Myocyte (in vitro differentiated cells): ENCODE data around the gene HS6ST2. TPM values are rescaled to one million over a fixed set of nuclear protein-coding genes. Genes with fewer than 3 reads are reported as not detected.
"Not testable (repeated sequence)": the region's sequence is repeated elsewhere in the genome, so short reads cannot be mapped to it uniquely, and the experiment has no call there.

ENCODE experiments used
- DNase-seq: peaks from one replicate; pipeline ENCODE4 v3.0.0-alpha.2; 2012; ENCODE audit warnings: low read depth
- total RNA-seq: library from RNA; depleted of rRNA; stranded (reverse); fragments of >200 nt; gene quantifications from 2 replicates; pipeline ENCODE4 v1.2.3, GENCODE V29; 2014

Gene HS6ST2
- total RNA-seq, 1 donor from 2014 or later, result 0.32 TPM

DNA sequence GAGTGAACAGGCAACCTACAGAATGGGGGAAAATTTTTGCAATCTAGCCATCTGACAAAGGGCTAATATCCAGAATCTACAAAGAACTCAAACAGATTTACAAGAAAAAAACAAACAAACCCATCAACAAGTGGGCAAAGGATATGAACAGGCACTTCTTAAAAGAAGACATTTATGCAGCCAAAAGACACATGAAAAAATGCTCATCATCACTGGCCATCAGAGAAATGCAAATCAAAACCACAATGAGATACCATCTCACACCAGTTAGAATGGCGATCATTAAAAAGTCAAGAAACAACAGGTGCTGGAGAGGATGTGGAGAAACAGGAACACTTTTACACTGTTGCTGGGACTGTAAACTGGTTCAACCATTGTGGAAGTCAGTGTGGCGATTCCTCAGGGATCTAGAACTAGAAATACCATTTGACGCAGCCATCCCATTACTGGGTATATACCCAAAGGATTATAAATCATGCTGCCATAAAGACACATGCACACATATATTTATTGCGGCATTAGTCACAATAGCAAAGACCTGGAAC lies 13.3 kb downstream of the HS6ST2 start:
- not testable (repeated sequence) for DNase-seq

DNA sequence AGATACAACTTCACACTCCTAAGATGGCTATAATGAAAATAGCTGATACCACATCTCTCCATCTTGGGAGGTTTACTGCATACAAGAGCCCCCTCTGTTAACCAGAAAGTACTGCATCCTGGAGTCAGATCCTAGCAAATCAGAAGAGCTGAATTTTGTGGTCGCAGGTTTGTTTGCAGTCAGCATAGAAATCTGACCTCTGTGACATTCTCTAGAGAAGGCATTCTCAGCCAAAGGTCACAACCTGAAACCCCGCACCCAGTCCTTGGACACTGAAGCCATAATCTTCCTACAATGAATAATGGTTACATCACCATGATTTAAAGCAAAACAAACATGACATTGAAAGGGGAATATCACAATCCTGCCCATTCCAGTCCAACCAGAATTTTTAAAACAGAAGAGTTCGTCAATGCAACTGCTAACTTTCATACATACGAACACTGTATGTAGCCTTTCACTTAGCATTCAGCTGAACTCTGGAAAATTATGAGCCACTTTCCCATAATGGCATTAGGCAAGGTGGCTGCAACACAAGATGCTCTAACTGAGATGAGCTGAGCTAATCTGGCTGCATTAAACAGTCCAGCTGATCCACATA lies 17.6 kb downstream of the HS6ST2 start:
- no peak for DNase-seq

DNA sequence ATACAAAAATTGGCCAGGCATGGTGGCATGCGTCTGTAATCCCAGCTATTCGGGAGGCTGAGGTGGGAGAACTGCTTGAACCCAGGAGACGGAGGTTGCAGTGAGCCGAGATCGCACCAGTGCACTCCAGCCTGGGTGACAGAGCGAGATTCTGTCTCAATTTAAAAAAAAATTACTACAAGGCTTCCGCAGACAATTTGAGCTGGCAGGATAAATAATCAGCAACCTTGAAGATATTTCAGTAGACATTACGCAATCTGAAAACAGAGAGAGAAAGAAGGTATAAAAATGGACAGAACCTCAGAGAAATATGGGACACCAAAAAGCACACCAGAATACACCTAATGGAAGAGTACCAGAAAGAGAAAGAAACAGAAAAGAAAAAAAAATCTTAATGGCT lies 25.3 kb downstream of the HS6ST2 start:
- no peak for DNase-seq

DNA sequence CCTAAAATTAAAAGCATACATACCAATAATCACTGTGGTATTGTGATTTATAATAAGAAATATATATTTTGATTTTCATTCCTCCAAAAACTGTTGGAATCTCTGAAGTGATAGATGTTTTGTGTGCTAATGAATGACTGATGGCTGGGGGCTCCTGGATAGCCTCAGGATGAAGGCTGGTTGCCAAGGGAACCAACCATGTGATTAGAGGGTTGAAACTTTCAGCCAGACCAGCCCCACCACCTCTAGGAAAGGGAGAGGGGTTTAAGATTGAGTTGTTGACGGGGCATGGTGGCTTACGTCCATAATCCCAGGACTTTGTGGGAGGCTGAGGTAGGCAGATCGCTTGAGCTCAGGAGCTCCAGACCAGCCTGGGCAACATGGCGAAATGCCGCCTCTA lies 34.0 kb downstream of the HS6ST2 start:
- no peak for DNase-seq

DNA sequence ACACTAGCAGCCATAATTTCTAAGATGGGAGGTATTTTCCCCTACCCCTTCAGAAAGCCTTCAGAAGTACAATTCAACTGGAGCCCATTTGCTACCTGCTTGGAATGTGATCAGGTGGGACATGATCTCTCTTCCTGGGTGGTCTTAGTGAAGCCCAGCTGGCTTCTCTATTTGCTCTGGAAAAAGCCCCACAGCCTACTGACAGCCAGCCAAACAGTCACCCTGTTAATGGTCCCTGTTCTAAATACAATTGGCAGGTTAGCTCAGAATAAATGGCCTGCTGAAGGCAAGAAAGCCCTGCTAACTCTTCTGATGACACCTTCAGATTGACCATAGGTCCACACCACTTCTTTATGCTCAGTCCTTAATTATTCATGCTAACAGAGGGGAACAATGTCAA lies 39.9 kb downstream of the HS6ST2 start:
- no peak for DNase-seq

DNA sequence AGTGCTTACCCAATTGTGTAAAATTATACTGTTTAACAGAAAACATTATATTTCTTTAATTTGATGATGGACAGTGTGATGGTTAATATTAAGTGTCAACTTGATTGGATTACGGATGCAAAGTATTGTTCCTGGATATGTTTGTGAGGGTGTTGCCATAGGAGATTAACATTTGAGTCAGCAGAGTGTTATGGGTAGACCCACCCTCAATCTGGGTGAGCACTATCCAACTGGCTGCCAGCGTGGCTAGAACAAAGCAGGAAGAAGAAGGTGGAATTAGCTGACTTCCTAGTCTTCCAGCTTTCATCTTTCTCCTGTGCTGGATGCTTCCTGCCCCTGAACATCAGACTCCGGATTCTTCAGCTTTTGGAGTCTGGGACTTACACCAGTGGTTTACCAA lies 42.1 kb downstream of the HS6ST2 start:
- no peak for DNase-seq

DNA sequence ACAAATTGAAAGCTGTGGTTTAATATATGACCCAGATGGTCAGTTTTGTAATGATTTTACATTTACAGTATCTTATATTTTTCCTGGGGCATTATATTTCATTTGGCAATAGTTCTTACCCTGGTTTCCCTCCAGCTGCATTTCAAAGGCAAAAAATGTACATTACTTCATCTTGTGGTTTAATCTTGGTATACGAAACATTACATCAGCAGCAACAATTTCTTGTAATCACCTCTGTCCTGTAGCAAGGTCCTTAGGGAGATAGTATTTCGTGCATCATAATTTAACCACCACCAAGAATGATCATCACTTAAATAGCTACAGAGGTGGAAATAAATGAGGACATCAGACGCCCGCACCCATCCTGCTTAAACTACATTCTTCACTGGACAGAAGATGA lies 48.8 kb downstream of the HS6ST2 start:
- DNase-seq, result no peak

DNA sequence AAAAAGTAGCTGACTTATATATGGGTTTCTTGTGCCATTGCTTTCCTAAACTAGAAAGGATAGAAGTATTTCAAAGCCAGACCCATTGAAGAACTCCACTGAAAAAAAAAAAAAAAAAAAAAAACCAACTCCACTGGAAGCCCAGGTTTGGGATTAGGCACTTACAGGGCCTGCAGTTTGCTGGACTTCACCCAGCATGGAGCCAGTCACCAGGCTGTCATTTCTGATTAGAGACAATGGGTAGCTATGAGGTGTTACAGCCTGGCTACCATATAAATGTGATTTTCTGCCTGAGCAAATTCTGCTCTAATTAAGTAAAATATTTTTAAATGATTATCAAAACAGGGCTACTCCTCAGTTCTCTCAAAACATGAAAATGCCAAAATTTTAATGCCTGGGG lies 49.5 kb downstream of the HS6ST2 start:
- DNase-seq, result no peak

DNA sequence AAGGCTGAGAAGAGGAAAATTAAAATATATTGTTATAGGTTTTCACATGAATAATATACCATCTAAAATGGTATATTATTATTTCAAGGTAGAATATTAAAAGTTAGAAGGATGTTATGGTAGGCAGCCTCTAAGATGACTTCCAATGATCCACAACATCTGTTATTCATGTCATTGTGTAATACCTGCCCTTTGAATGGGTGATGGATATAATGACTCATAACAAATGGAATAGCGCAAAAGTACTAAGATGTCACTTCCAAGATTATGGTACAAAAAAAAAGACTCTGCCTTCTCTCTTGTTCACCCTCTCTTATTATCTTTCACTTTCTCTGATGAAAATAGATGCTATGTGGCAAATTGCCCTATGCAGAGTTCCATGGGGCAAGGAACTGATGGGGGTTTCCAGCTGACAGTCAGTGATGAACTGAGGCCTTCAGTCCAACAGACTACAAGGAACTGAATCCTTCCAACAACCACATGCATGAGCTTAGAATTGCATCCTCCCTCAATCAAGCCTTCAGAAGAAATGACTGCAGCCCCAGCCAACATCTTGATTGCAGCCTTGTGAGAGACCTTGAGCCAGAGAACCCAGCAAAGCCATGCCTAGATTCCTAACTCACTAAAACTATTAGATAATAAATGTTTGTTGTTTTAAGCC lies 57.7 kb downstream of the HS6ST2 start:
- DNase-seq, result no peak

DNA sequence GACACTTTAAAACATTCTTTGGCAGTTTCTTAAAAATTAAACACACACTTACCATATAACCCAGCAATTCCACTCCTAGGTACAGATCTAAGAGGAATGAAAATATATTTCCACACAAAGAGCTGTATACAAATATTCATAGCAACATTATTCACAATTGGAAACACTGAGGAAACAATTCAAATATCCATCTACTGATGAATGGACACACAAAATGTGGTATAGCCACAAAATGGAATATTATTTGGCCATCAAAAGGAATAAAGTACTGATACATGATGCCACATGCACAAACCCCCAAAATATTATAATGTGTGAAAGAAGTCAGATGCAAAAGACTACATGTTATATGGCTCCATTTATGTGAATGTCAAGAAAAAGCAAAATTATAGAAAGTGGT lies 70.9 kb downstream of the HS6ST2 start:
- no peak for DNase-seq

DNA sequence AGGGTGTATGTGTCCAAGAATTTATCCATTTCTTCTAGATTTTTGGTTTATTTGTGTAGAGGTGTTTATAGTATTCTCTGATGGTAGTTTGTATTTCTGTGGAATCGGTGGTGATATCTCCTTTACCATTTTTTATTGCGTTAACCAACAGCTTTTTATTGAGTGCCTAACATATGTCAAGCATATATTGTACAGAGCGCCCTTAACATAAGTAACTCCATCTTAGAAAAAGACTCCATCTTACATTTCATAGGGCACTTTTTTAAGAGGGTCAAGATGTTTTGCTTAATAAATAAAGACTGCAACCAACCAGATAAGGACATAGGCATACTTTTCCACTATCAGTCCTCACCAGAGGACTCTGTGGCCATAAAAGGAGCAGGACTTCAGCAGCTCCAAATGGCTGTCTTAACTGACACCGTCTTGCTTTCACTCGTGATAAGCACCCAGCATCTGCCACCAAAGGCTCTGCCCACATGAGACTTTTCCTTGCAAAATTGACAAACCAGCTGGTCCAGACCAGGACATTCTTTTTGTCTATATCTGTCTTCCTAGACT lies 75.0 kb downstream of the HS6ST2 start:
- no peak for DNase-seq

DNA sequence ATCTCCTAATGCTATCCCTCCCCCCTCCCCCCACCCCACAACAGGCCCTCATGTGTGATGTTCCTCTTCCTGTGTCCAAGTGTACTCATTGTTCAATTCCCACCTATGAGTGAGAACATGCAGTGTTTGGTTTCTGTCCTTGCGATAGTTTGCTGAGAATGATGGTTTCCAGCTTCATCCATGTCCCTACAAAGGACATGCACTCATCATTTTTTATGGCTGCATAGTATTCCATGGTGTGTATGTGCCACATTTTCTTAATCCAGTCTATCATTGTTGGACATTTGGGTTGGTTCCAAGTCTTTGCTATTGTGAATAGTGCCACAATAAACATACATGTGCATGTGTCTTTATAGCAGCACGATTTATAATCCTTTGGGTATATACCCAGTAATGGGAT lies 77.7 kb downstream of the HS6ST2 start:
- not testable (repeated sequence) for DNase-seq

DNA sequence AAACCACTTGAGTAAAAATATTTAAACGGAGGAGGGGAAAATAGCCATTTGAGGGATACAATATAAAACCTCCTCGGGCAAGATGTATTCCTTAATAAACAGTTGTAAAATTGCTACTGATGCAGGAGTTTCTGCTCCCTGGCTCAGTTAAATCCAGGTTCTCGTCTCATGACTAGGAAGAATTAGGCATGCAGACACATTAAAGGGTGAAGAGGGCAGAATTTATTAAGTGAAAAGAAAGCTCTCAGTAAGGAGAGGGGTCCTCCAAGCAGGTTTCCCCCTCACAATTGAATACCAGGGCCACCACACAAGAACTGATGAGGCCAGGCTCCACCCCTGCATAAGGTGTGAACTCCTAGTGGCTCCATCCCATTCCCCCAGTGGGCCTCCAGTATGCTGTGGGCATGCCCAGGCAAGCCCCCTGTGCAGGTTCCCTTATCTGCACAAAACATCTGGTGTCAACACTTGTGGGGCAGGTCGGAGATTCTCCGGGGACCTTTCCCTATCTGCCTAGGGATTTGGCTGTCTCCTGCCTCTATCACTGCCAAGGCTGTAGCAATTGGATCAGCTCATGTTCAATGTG lies 80.4 kb downstream of the HS6ST2 start:
- no peak for DNase-seq

DNA sequence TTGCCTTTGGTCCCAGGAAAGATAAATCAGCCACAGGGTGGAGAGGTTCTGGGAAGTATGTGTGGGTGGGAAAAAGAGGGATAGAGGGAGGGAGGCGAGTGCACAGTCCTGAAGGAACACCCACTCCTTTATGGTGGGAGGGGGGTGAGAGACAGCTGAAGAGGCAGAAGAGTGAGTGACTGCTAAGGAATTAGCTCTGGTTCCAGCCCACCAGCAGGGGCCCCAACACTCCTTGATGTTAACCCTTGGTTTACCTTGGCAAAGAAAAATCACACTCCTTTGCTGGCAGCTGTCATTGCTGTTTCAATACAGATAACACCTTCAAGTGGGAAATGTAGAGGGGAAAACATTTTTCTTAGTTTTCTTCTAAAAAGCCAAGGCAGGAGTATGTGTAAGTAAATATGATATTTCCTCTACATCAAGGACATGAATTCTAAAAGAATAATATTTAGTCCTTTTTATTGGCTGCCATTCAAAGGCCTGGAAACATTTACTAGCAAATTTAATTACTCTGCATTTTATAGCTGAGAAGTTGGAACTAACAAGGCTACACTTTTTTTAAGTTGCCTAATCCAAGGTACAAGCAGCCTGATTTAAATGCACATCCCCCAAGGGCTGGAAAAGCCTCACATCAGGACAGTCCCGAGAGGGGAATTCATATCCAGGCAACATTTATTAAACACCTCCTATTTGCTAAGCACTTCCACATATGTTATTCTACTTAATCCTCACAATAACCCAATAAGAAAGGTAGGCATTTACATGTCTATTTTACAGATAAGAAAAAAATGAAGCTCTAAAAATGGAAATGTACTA lies 81.7 kb downstream of the HS6ST2 start:
- DNase-seq, result no peak

DNA sequence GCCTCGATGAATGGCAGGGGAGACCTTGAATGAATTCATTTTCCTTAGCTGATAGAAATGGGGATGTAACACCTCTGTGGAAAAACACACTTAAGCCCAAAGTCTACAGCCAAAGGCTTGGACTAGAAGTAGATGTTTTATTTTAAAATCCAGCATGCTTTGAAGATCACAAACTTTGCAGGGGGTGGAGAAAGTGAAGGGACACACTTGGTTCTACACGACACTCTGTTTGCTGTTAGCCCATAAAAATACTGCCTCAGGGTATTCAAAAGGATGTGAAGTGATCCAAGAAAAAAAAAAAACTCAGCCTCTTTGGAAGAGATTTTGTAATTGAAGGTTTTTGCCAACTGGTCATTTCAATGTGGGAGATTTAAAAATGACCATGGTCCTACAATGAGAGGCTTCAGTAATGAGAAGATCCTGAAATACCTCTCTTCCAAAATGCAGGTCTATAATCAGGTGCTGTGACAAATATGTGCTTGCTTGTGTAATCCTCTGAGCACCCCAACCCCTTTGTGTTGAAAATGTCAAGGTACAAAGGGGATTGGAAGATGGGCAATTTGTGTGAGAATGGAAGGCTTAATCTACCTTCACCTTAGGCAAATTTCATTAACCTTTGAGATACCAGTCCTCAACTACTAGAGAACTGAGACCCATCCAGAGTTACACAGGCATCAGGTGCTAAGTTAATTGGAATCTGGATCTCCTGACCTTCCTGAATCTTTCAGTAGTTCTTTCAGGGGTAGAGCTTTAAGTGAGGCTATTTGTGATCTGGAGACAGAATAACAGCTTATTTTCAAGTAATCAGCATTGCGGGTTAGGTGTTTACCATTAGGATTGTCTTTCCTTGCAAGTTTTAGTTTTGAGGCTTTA lies 82.5 kb downstream of the HS6ST2 start:
- no peak for DNase-seq

DNA sequence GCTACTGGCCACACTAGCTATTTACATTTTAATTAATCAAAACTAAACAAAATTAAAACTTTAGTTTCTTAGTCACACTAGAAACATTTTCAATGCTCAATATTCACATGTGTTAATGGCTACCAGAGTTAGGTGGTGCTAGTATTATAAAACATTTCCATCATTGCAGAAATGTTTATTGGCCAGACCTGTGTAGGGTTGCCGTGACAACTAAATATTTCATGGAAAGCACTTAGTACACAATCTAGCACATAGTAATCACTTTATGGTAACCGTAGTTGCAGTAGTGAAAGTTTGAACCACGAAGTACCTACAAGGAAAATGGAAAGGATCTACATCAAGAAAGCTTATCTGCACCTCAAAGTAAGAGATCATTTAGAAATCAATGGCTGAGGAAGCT lies 95.9 kb downstream of the HS6ST2 start:
- DNase-seq, result no peak

DNA sequence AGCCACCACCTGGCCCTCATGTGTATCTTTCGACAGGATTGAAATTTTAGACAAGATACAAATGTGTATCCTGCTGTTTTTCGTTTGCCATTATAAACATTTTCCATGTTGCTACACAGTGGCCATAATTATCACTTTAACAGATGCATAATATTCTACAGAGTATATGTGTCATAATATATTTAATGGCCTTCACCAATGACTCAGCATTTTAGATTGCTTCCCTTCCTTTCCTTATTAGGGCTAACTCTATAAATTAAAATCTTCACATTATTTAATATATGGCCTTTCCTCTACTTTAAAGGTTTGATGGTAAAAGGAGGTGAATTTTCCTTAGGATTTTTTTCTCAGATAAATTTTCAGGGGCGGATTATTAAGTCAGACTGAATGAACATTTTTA lies 97.4 kb downstream of the HS6ST2 start:
- DNase-seq, result no peak

DNA sequence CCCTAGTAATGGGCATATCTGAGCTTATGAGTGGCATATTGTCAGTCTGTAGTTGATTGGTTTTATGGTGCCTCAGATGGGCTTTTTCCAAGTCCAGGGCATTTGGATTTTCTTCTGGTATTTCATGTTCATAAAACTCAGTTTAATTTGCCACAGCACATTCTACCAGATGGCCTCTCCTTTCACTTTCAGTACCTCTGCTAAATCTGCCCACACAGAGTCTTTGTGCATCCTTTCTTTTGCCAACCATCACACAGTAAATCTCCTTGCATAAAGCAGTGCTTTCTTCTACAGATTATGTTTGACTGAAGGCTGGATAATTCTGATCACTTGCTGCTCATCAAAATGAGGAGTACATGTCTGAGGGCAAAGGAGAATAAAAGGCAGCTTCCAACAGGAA lies 98.2 kb downstream of the HS6ST2 start:
- DNase-seq, result no peak

DNA sequence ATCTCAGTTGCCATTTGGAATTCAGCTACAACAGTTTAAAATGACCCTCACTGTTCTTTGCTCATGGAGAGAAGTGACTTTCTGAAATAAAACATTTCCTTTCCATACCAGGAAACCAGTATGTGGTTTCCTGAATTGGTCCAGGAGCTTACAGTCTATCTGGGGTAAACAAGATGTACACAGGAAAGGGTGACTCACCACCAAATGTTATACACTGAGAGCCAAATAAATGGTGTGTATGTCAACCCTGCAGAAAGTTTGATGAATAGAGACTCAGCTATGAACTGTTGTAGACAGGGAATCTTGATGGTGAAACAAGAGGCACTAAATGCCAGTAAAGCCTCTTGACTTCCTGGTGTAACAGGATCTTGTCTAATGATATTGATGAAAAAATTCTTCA lies 100.4 kb downstream of the HS6ST2 start:
- no peak for DNase-seq

DNA sequence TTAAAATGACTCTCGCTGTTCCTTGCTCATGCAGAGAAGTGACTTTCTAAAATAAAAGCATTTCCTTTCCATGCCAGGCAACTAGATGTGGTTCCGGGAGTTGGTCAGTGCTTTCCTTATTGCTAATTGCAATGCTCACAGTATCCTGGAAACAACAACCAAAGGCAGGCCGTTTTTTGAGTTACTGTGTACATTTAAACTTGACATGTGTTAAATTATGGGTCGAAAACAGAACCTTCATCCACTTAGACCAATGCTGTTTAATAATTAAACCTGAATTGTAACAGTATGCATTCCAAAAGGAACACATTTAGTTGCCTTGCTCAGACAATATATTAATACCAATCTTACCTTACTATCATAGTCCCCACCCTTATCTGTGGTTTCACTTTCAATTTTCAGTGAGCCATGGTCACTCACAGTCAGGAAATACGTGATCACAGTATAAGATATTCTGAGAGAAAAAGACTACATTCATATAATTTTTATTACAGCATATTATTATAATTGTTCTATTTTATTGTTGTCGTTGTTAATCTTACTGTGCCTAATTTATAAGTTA lies 102.6 kb downstream of the HS6ST2 start:
- DNase-seq, result no peak
